IPS-15b (cell line): Measurements from ENCODE around the gene TRIO.
A peak's percentile ranks its signal among the peaks of the same experiment; 100 is the strongest.
"Not testable (repeated sequence)": the region's sequence is repeated elsewhere in the genome, so short reads cannot be mapped to it uniquely, and the experiment has no call there.

Experiments
- H3K27me3 ChIP-seq: one replicate; pipeline ENCODE4 v1.6.1; 2013; ENCODE audit warnings: low read length; ENCODE audit not compliant: control insufficient read depth, insufficient read depth
- H3K36me3 ChIP-seq: one replicate; pipeline ENCODE4 v1.6.1; 2013; ENCODE audit warnings: low read length; ENCODE audit not compliant: control insufficient read depth, insufficient read depth
- H3K4me1 ChIP-seq: one replicate; pipeline ENCODE4 v1.6.1; 2013; ENCODE audit warnings: mild to moderate bottlenecking, low read length; ENCODE audit not compliant: control insufficient read depth, insufficient read depth
- H3K4me3 ChIP-seq: one replicate; pipeline ENCODE4 v1.5.1; 2013; ENCODE audit warnings: low read depth, low read length
- H3K9ac ChIP-seq: one replicate; pipeline ENCODE4 v1.6.1; 2013; ENCODE audit warnings: low read depth, mild to moderate bottlenecking, low read length
- H3K9me3 ChIP-seq: one replicate; pipeline ENCODE4 v1.6.1; 2013; ENCODE audit warnings: mild to moderate bottlenecking, low read length; ENCODE audit not compliant: control insufficient read depth, insufficient read depth

Gene TRIO

GRCh38 chr5:14142827-14143545, at the start of gene TRIO:
Gene TRIO, plus strand, starts transcription at chr5:14143342. Its CDS starts 384 bp downstream, at chr5:14143726.
- H3K9ac ChIP-seq = peak within 1 kb of the TSS; percentile 70
- H3K4me3 ChIP-seq = peak within 1 kb of the TSS; percentile 89
- H3K27me3 ChIP-seq = no peaks in the 10 kb centered on the region
- H3K9me3 ChIP-seq = no peaks in the 10 kb centered on the region
- peaks cover 21% of the 10 kb centered on the region for H3K4me1 ChIP-seq
- H3K36me3 ChIP-seq = no peaks in the 10 kb centered on the region

- not testable (repeated sequence) for H3K27me3 ChIP-seq, H3K9ac ChIP-seq, H3K9me3 ChIP-seq, H3K4me3 ChIP-seq, H3K36me3 ChIP-seq, H3K4me1 ChIP-seq
Observed at GRCh38 chr5:14097380-14097779, 45.8 kb upstream of the TRIO start.

- Histone ChIP-seq H3K9me3 (no peaks in the 10 kb centered on the region), H3K4me1 (no peaks in the 10 kb centered on the region), H3K27me3 (no peaks in the 10 kb centered on the region), H3K4me3 (no peak overlapping the region), H3K36me3 (no peaks in the 10 kb centered on the region), H3K9ac (no peak overlapping the region)
Observed at GRCh38 chr5:14097998-14098471, 45.1 kb upstream of the TRIO start.

GRCh38 chr5:14100281-14100680, 42.9 kb upstream of the TRIO start:
- Histone ChIP-seq H3K27me3 (no peaks in the 10 kb centered on the region), H3K4me1 (no peaks in the 10 kb centered on the region), H3K4me3 (no peak overlapping the region), H3K9ac (no peak overlapping the region), H3K9me3 (no peaks in the 10 kb centered on the region), H3K36me3 (no peaks in the 10 kb centered on the region)

- H3K9me3 ChIP-seq = no peaks in the 10 kb centered on the region
- no peaks in the 10 kb centered on the region for H3K27me3 ChIP-seq
- H3K9ac ChIP-seq = no peak overlapping the region
- H3K4me1 ChIP-seq = no peaks in the 10 kb centered on the region
- H3K36me3 ChIP-seq = no peaks in the 10 kb centered on the region
- H3K4me3 ChIP-seq = no peak overlapping the region
Observed at GRCh38 chr5:14101922-14102321, 41.2 kb upstream of the TRIO start.

GRCh38 chr5:14102666-14103065, 40.5 kb upstream of the TRIO start:
- H3K27me3 ChIP-seq = no peaks in the 10 kb centered on the region
- no peaks in the 10 kb centered on the region for H3K9me3 ChIP-seq
- no peak overlapping the region for H3K9ac ChIP-seq
- H3K36me3 ChIP-seq = no peaks in the 10 kb centered on the region
- no peak overlapping the region for H3K4me3 ChIP-seq
- H3K4me1 ChIP-seq = no peaks in the 10 kb centered on the region

GRCh38 chr5:14105718-14106410, 37.3 kb upstream of the TRIO start:
- Histone ChIP-seq H3K9me3 (no peaks in the 10 kb centered on the region), H3K4me3 (no peak overlapping the region), H3K27me3 (peaks cover 7% of the 10 kb centered on the region), H3K9ac (no peak overlapping the region), H3K4me1 (peaks cover 4% of the 10 kb centered on the region), H3K36me3 (no peaks in the 10 kb centered on the region)

- Histone ChIP-seq H3K4me1 (peaks cover 4% of the 10 kb centered on the region), H3K9ac (no peak overlapping the region), H3K36me3 (no peaks in the 10 kb centered on the region), H3K27me3 (peaks cover 7% of the 10 kb centered on the region), H3K9me3 (no peaks in the 10 kb centered on the region), H3K4me3 (no peak overlapping the region)
Observed at GRCh38 chr5:14107536-14107935, 35.6 kb upstream of the TRIO start.

GRCh38 chr5:14108170-14108996, 34.8 kb upstream of the TRIO start:
- H3K4me1 ChIP-seq = peaks cover 4% of the 10 kb centered on the region
- no peaks in the 10 kb centered on the region for H3K9me3 ChIP-seq
- peak overlapping the region; percentile 30 for H3K4me3 ChIP-seq
- H3K9ac ChIP-seq = peak overlapping the region; percentile 8
- H3K36me3 ChIP-seq = no peaks in the 10 kb centered on the region
- H3K27me3 ChIP-seq = peaks cover 7% of the 10 kb centered on the region

- peaks cover 4% of the 10 kb centered on the region for H3K4me1 ChIP-seq
Observed at GRCh38 chr5:14109041-14109747, 33.9 kb upstream of the TRIO start.

GRCh38 chr5:14109771-14110170, 33.4 kb upstream of the TRIO start:
- Histone ChIP-seq H3K36me3 (no peaks in the 10 kb centered on the region), H3K9me3 (no peaks in the 10 kb centered on the region), H3K4me3 (no peak overlapping the region), H3K9ac (no peak overlapping the region), H3K4me1 (peaks cover 8% of the 10 kb centered on the region), H3K27me3 (peaks cover 7% of the 10 kb centered on the region)

More at GRCh38 chr5:14109041-14109747, 33.9 kb upstream of the TRIO start:
- Histone ChIP-seq H3K36me3 (no peaks in the 10 kb centered on the region), H3K9ac (no peak overlapping the region), H3K9me3 (no peaks in the 10 kb centered on the region), H3K27me3 (peaks cover 7% of the 10 kb centered on the region), H3K4me3 (no peak overlapping the region)
